Endodermal cell (in vitro differentiated cells): ENCODE results near the gene KCNB1. TPM values are rescaled to one million over a fixed set of nuclear protein-coding genes. Genes with fewer than 3 reads are reported as not detected.

Source experiments
- DNase-seq: peaks from one replicate; pipeline ENCODE4 v3.0.0-alpha.2; 2017
- H3K27ac ChIP-seq: 2 replicates; pipeline ENCODE4 v1.5.1; 2013; ENCODE audit warnings: mild to moderate bottlenecking, low read depth, low read length, moderate library complexity
- H3K27me3 ChIP-seq: 2 replicates; pipeline ENCODE4 v1.6.1; 2013; ENCODE audit warnings: mild to moderate bottlenecking, low read length, moderate library complexity; ENCODE audit not compliant: insufficient read depth, control insufficient read depth, poor library complexity, severe bottlenecking
- H3K36me3 ChIP-seq: 2 replicates; pipeline ENCODE4 v1.7.0; 2013; ENCODE audit warnings: mild to moderate bottlenecking, low read length, moderate library complexity; ENCODE audit not compliant: control insufficient read depth, insufficient read depth
- H3K4me1 ChIP-seq: one replicate; pipeline ENCODE4 v1.7.0; 2013; ENCODE audit warnings: low read length; ENCODE audit not compliant: control insufficient read depth, insufficient read depth
- H3K4me3 ChIP-seq: 2 replicates; pipeline ENCODE4 v1.5.1; 2013; ENCODE audit warnings: mild to moderate bottlenecking, low read length, moderate library complexity
- H3K9ac ChIP-seq: 2 replicates; pipeline ENCODE4 v1.6.1; 2013; ENCODE audit warnings: mild to moderate bottlenecking, low read length, moderate library complexity; ENCODE audit not compliant: poor library complexity, severe bottlenecking; ENCODE audit errors: extremely low read depth
- H3K9me3 ChIP-seq: 2 replicates; pipeline ENCODE4 v1.6.1; 2013; ENCODE audit warnings: mild to moderate bottlenecking, low read length, moderate library complexity; ENCODE audit not compliant: control insufficient read depth
- H3K27ac Mint-ChIP-seq: 2 replicates; pipeline ENCODE4 v1.8.0; 2020; ENCODE audit warnings: mixed read lengths
- H3K27me3 Mint-ChIP-seq: 2 replicates; pipeline ENCODE4 v1.8.0; 2021; ENCODE audit warnings: mild to moderate bottlenecking, mixed read lengths; ENCODE audit not compliant: insufficient read depth
- H3K36me3 Mint-ChIP-seq: 2 replicates; pipeline ENCODE4 v1.8.0; 2020; ENCODE audit warnings: low read depth, mixed read lengths
- H3K4me1 Mint-ChIP-seq: 2 replicates; pipeline ENCODE4 v1.8.0; 2020; ENCODE audit warnings: mixed read lengths
- H3K4me3 Mint-ChIP-seq: 2 replicates; pipeline ENCODE4 v1.8.0; 2020; ENCODE audit warnings: mild to moderate bottlenecking, moderate library complexity, mixed read lengths
- H3K9me3 Mint-ChIP-seq: 2 replicates; pipeline ENCODE4 v1.8.0; 2020; ENCODE audit warnings: mild to moderate bottlenecking, mixed read lengths
- CTCF ChIP-seq: fragments of 200-600 bp; sonication (generic); conservative IDR thresholded peaks from 2 replicates; pipeline ENCODE4 v1.5.0; 2021; ENCODE audit warnings: antibody characterized with exemption, mild to moderate bottlenecking
- WGBS, 2 experiments: methylation state at CpG; one replicate each; pipeline versions ENCODE4 v1.1.5 to v1.1.7; 2013; ENCODE audit warnings: missing lambda C conversion rate in 2 of 2, mixed read lengths in 1 of 2; ENCODE audit not compliant: insufficient coverage in 1 of 2, insufficient read length in 1 of 2; 5-methylcytosine and 5-hydroxymethylcytosine counted together
- total RNA-seq, 2 donors: library from RNA; stranded (reverse); fragmentation: NEBNext Ultra II Directional in 1 of 2; extraction: Animal tissue kit (Norgen Biotek cat#: 25700) in 1 of 2; gene quantifications; 2 replicates in 1 of 2; 3 replicates in 1 of 2; pipeline ENCODE4 v1.2.1, GENCODE V29; 2021

KCNB1 gene
- total RNA-seq, 2 donors from 2014 or later: 0.46 to 0.84 TPM

GRCh38 chr20:49460916-49461315, 21.6 kb downstream of the KCNB1 start:
- 90 to 100% methylated on average over 2 to 5 of the region's 5 CpGs for WGBS, 2 experiments
- no peaks in the 10 kb centered on the region for H3K9me3 ChIP-seq
- H3K27me3 Mint-ChIP-seq: peaks cover 2% of the 10 kb centered on the region
- peaks cover 4% of the 10 kb centered on the region for H3K4me1 ChIP-seq
- no peaks in the 10 kb centered on the region for H3K27me3 ChIP-seq
- H3K27ac ChIP-seq: no peak overlapping the region
- TF ChIP-seq CTCF: no peak
- no peaks in the 10 kb centered on the region for H3K9me3 Mint-ChIP-seq
- H3K9ac ChIP-seq: no peak overlapping the region
- no peaks in the 10 kb centered on the region for H3K36me3 Mint-ChIP-seq
- peak; percentile 31 for DNase-seq
- no peak overlapping the region for H3K4me3 ChIP-seq
- H3K36me3 ChIP-seq: no peaks in the 10 kb centered on the region
- peaks cover 7% of the 10 kb centered on the region for H3K4me1 Mint-ChIP-seq
- no peak overlapping the region for H3K27ac Mint-ChIP-seq
- H3K4me3 Mint-ChIP-seq: no peak overlapping the region

GRCh38 chr20:49460131-49460530, 22.3 kb downstream of the KCNB1 start:
- Histone ChIP-seq H3K9ac (no peak overlapping the region), H3K4me1 (peaks cover 4% of the 10 kb centered on the region), H3K9me3 (no peaks in the 10 kb centered on the region), H3K27me3 (no peaks in the 10 kb centered on the region), H3K27ac (no peak overlapping the region), H3K4me3 (no peak overlapping the region), H3K36me3 (no peaks in the 10 kb centered on the region)
- Mint-ChIP-seq H3K27me3 (peaks cover 2% of the 10 kb centered on the region), H3K9me3 (no peaks in the 10 kb centered on the region), H3K4me3 (no peak overlapping the region), H3K27ac (no peak overlapping the region), H3K36me3 (no peaks in the 10 kb centered on the region), H3K4me1 (peaks cover 7% of the 10 kb centered on the region)
- TF ChIP-seq CTCF: no peak
- WGBS, 2 experiments: 92 to 94% methylated on average over 5 to 6 of the region's 6 CpGs
- no peak for DNase-seq

- Mint-ChIP-seq H3K27ac (no peak overlapping the region), H3K36me3 (no peaks in the 10 kb centered on the region), H3K27me3 (peaks cover 2% of the 10 kb centered on the region), H3K4me3 (no peak overlapping the region), H3K4me1 (peaks cover 7% of the 10 kb centered on the region), H3K9me3 (no peaks in the 10 kb centered on the region)
- no peaks in the 10 kb centered on the region for H3K36me3 ChIP-seq
- no peak overlapping the region for H3K9ac ChIP-seq
- H3K27me3 ChIP-seq: no peaks in the 10 kb centered on the region
- no peak for DNase-seq
- no peaks in the 10 kb centered on the region for H3K9me3 ChIP-seq
- H3K27ac ChIP-seq: no peak overlapping the region
- no peak for TF ChIP-seq CTCF
- peaks cover 4% of the 10 kb centered on the region for H3K4me1 ChIP-seq
- 85 to 87% methylated on average over 5 to 6 of the region's 6 CpGs for WGBS, 2 experiments
- H3K4me3 ChIP-seq: no peak overlapping the region
Observed at GRCh38 chr20:49459684-49460083, 22.8 kb downstream of the KCNB1 start.
